ENCODE measurements around the gene SENP7.

DNA sequence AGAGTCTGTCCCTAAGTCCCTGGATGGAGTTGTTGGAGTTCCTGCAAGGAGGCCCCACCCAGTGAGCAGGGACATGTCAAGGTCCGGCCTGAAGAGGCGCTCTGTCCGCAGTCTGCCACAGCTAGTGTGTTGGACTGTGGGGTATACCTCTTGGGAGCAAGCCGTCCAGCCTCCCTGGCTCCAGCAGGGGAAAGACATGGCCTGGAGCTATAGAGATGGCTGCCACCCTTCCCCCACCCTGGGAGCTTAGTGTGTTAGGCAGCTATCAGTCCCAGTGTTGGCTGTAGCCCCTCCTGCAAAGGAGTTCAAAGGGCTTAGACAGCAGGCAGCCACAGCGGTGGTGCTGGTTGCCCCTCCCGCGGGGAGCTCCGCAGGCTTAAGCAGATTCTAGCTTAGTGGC, 212.9 kb downstream of the SENP7 start:
- TF ChIP-seq EZH2 (IDR thresholded peaks at IDR 0.05; ENCODE audit: insufficient read depth, low read length): no peak
- TF ChIP-seq, protein P1, sequence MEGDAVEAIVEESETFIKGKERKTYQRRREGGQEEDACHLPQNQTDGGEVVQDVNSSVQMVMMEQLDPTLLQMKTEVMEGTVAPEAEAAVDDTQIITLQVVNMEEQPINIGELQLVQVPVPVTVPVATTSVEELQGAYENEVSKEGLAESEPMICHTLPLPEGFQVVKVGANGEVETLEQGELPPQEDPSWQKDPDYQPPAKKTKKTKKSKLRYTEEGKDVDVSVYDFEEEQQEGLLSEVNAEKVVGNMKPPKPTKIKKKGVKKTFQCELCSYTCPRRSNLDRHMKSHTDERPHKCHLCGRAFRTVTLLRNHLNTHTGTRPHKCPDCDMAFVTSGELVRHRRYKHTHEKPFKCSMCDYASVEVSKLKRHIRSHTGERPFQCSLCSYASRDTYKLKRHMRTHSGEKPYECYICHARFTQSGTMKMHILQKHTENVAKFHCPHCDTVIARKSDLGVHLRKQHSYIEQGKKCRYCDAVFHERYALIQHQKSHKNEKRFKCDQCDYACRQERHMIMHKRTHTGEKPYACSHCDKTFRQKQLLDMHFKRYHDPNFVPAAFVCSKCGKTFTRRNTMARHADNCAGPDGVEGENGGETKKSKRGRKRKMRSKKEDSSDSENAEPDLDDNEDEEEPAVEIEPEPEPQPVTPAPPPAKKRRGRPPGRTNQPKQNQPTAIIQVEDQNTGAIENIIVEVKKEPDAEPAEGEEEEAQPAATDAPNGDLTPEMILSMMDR (IDR thresholded peaks at IDR 0.05; ENCODE audit: insufficient read depth, low read depth, low read length): no peak

Measured in astrocyte (in vitro differentiated cells and primary cell).